DOHH2 (cell line): ENCODE measurements around the gene CREM.

Experiments
- H3F3A ChIP-seq: fragments of 200-600 bp; sonication (generic), shearing (Covaris generic); 2 replicates; pipeline ENCODE4 v1.6.0; 2016; ENCODE audit warnings: antibody characterized with exemption, mild to moderate bottlenecking; ENCODE audit not compliant: control insufficient read depth, insufficient read depth
- H3K27ac ChIP-seq: fragments of 200-600 bp; sonication (generic); 2 replicates; pipeline ENCODE4 v1.5.1; 2014; ENCODE audit warnings: low read depth, mild to moderate bottlenecking, low read length, moderate library complexity
- H3K27me3 ChIP-seq: fragments of 200-600 bp; sonication (generic); 2 replicates; pipeline ENCODE4 v1.6.1; 2014; ENCODE audit warnings: mild to moderate bottlenecking, low read length, mixed read lengths; ENCODE audit not compliant: control insufficient read depth
- H3K36me3 ChIP-seq: fragments of 200-600 bp; sonication (generic); 2 replicates; pipeline ENCODE4 v1.6.1; 2014; ENCODE audit warnings: mild to moderate bottlenecking, low read length, moderate library complexity, mixed read lengths; ENCODE audit not compliant: control insufficient read depth
- H3K4me1 ChIP-seq: fragments of 200-600 bp; sonication (generic); 2 replicates; pipeline ENCODE4 v1.6.1; 2014; ENCODE audit warnings: mild to moderate bottlenecking, low read length, mixed read lengths; ENCODE audit not compliant: control insufficient read depth
- H3K4me2 ChIP-seq: fragments of 200-600 bp; sonication (generic); 2 replicates; pipeline ENCODE4 v1.6.0; 2014; ENCODE audit warnings: mild to moderate bottlenecking, low read length, moderate library complexity
- H3K4me3 ChIP-seq: fragments of 200-600 bp; sonication (generic); 2 replicates; pipeline ENCODE4 v1.5.1; 2014; ENCODE audit warnings: mild to moderate bottlenecking, low read length, mixed read lengths
- H3K79me2 ChIP-seq: fragments of 200-600 bp; sonication (generic); 2 replicates; pipeline ENCODE4 v1.6.1; 2014; ENCODE audit warnings: mild to moderate bottlenecking, low read length, mixed read lengths; ENCODE audit not compliant: control insufficient read depth
- H3K9me2 ChIP-seq: fragments of 200-600 bp; sonication (generic); replicated peaks from 2 replicates; pipeline ENCODE4 v1.6.1; 2014; ENCODE audit warnings: mild to moderate bottlenecking, low read length, mixed read lengths; ENCODE audit not compliant: control insufficient read depth
- H3K9me3 ChIP-seq: fragments of 200-600 bp; sonication (generic); 2 replicates; pipeline ENCODE4 v1.6.1; 2014; ENCODE audit warnings: antibody characterized with exemption, low read length, mixed read lengths; ENCODE audit not compliant: control insufficient read depth, insufficient read depth
- H4K20me1 ChIP-seq: fragments of 200-600 bp; sonication (generic); 2 replicates; pipeline ENCODE4 v1.6.0; 2014; ENCODE audit warnings: low read depth, mild to moderate bottlenecking, antibody characterized with exemption, low read length, moderate library complexity; ENCODE audit not compliant: control insufficient read depth, insufficient read depth
- CTCF ChIP-seq: fragments of 200-600 bp; sonication (generic); IDR thresholded peaks from one replicate; pipeline ENCODE4 v1.5.1; 2014; ENCODE audit warnings: antibody characterized with exemption, mild to moderate bottlenecking, low read depth, low read length; ENCODE audit not compliant: poor library complexity, severe bottlenecking
- EZH2phosphoT487 ChIP-seq: fragments of 200-600 bp; sonication (generic); IDR thresholded peaks from 2 replicates; pipeline ENCODE4 v1.6.1; 2017; ENCODE audit warnings: borderline replicate concordance, mild to moderate bottlenecking, antibody characterized with exemption, low read length, moderate library complexity, mixed read lengths

The CREM gene

GRCh38 chr10:35206274-35206673, 79.6 kb downstream of the CREM start:
- Histone ChIP-seq H3K9me2 (no peaks in the 10 kb centered on the region), H3K36me3 (peaks cover 16% of the 10 kb centered on the region), H3K9me3 (no peaks in the 10 kb centered on the region), H3K79me2 (peaks cover 9% of the 10 kb centered on the region; the same call in 1 of the 2 replicates), H3K4me2 (no peak overlapping the region), H4K20me1 (no peaks in the 10 kb centered on the region), H3K27me3 (no peaks in the 10 kb centered on the region), H3F3A (0 out of 2 replicates have a peak, but pooled peaks cover 4% of the 10 kb centered on the region), H3K27ac (no peak overlapping the region), H3K4me1 (peaks cover 9% of the 10 kb centered on the region), H3K4me3 (no peak overlapping the region)
- TF ChIP-seq CTCF: no peak
- TF ChIP-seq EZH2phosphoT487: no peak

GRCh38 chr10:35208536-35208935, 81.9 kb downstream of the CREM start:
- Histone ChIP-seq H3F3A (no peaks in the 10 kb centered on the region), H3K9me2 (no peaks in the 10 kb centered on the region), H3K9me3 (no peaks in the 10 kb centered on the region), H3K27me3 (no peaks in the 10 kb centered on the region), H3K4me2 (no peak overlapping the region), H3K4me3 (no peak overlapping the region), H3K4me1 (no peaks in the 10 kb centered on the region), H3K79me2 (peaks cover 3% of the 10 kb centered on the region; the same call in 1 of the 2 replicates), H4K20me1 (no peaks in the 10 kb centered on the region), H3K36me3 (peaks cover 20% of the 10 kb centered on the region), H3K27ac (no peak overlapping the region)
- TF ChIP-seq CTCF: no peak
- no peak for TF ChIP-seq EZH2phosphoT487

GRCh38 chr10:35208949-35209613, 82.4 kb downstream of the CREM start:
- H3K9me3 ChIP-seq: no peaks in the 10 kb centered on the region
- H3K4me3 ChIP-seq: no peak overlapping the region
- peaks cover 20% of the 10 kb centered on the region for H3K36me3 ChIP-seq
- TF ChIP-seq EZH2phosphoT487 (no peak), CTCF (no peak)
- H3K79me2 ChIP-seq: no peaks in the 10 kb centered on the region
- H3K9me2 ChIP-seq: no peaks in the 10 kb centered on the region
- no peaks in the 10 kb centered on the region for H3F3A ChIP-seq
- no peak overlapping the region for H3K4me2 ChIP-seq
- H3K27me3 ChIP-seq: no peaks in the 10 kb centered on the region
- no peaks in the 10 kb centered on the region for H3K4me1 ChIP-seq
- H3K27ac ChIP-seq: no peak overlapping the region
- no peaks in the 10 kb centered on the region for H4K20me1 ChIP-seq
